K562 (cell line): ENCODE data around the gene KIFAP3. TPM values are rescaled to one million over a fixed set of nuclear protein-coding genes. Genes with fewer than 3 reads are reported as not detected.

Experiments used
- ATAC-seq: fragments of 200-7000 bp; cut with Tn5 transposase; 3 replicates; pipeline ENCODE4 v1.9.1; 2020; ENCODE audit warnings: moderate library complexity
- BruUV-seq: library from RNA; stranded (reverse); fragments of 400-500 nt; replicated peaks from 2 replicates; lab custom pipeline; 2021; lab: Mats Ljungman, UMichigan
- CTCF ChIA-PET: fragments of 300-600 bp; formaldehyde crosslinking; extraction: SDS; loops from one replicate; lab custom pipeline; 2021; ENCODE audit warnings: low intra/inter-chr PET ratio; lab: Yijun Ruan, JAX
- POLR2A ChIA-PET: fragments of 300-600, 350-650 bp; sonication (Branson Sonifier 250); formaldehyde crosslinking; extraction: SDS; loops from one replicate; lab custom pipeline; 2021; ENCODE audit warnings: antibody characterized with exemption, inconsistent platforms; lab: Yijun Ruan, JAX
- DNase-seq, 4 experiments: peaks; one replicate each; pipeline versions ENCODE4 v3.0.0 to v3.0.0-alpha.2; 2011 to 2018; ENCODE audit warnings: low spot score in 3 of 4, mixed read lengths in 3 of 4; ENCODE audit errors: extremely low read depth in 1 of 4
- FAIRE-seq: peaks from 2 replicates; lab custom pipeline; 2011; peaks lifted over from hg19 to GRCh38; lab: Jason Lieb, UNC
- H2AFZ ChIP-seq: 2 replicates; pipeline ENCODE4 v1.6.0; 2011; ENCODE audit warnings: low read depth, low read length, control low read depth, inconsistent platforms
- H3K27ac ChIP-seq: fragments of 200-600 bp; 3 replicates; pipeline ENCODE4 v1.8.0; 2011; ENCODE audit warnings: low read depth, mild to moderate bottlenecking, control low read depth, inconsistent platforms, low read length, moderate library complexity, mixed read lengths; ENCODE audit errors: extremely low read depth
- H3K27me3 ChIP-seq, 2 experiments: fragments of 300-600 bp in 1 of 2; 2 replicates in 1 of 2; 3 replicates in 1 of 2; pipeline versions ENCODE4 v1.6.0 to v1.8.0; 2011; ENCODE audit warnings: inconsistent platforms in 2 of 2, low read length in 2 of 2, mild to moderate bottlenecking in 1 of 2, mixed read lengths in 1 of 2, moderate library complexity in 1 of 2; ENCODE audit not compliant: control insufficient read depth in 2 of 2, insufficient read depth in 2 of 2
- H3K36me3 ChIP-seq: fragments of 300-600 bp; 3 replicates; pipeline ENCODE4 v1.8.0; 2011; ENCODE audit warnings: mild to moderate bottlenecking, low read length, inconsistent platforms; ENCODE audit not compliant: control insufficient read depth, insufficient read depth
- H3K4me1 ChIP-seq, 2 experiments: fragments of 200-600 bp in 1 of 2; replicated peaks in 1 of 2; 2 replicates in 1 of 2; 3 replicates in 1 of 2; pipeline versions ENCODE4 v1.5.1 to v1.8.0; 2011; ENCODE audit warnings: inconsistent platforms in 2 of 2, low read length in 2 of 2, mild to moderate bottlenecking in 1 of 2, mixed read lengths in 1 of 2, moderate library complexity in 1 of 2; ENCODE audit not compliant: control insufficient read depth in 2 of 2, insufficient read depth in 2 of 2
- H3K4me2 ChIP-seq: 2 replicates; pipeline ENCODE4 v1.6.1; 2011; ENCODE audit warnings: low read length, control low read depth, inconsistent platforms, mixed read lengths; ENCODE audit not compliant: insufficient read depth
- H3K4me3 ChIP-seq: fragments of 200-600 bp; sonication (generic), shearing (Covaris generic); 2 replicates; pipeline ENCODE4 v1.5.1; 2016; ENCODE audit warnings: control low read depth, inconsistent platforms
- H3K79me2 ChIP-seq: fragments of 200-600 bp; 3 replicates; pipeline ENCODE4 v1.8.0; 2011; ENCODE audit warnings: low read length, inconsistent platforms; ENCODE audit not compliant: control insufficient read depth, insufficient read depth
- H3K9ac ChIP-seq, 2 experiments: 2 replicates each; pipeline versions ENCODE4 v1.6.0 to v1.6.1; 2011; ENCODE audit warnings: low read depth in 2 of 2, low read length in 2 of 2, control low read depth in 1 of 2, inconsistent platforms in 1 of 2, mild to moderate bottlenecking in 1 of 2, mixed read lengths in 1 of 2; ENCODE audit not compliant: insufficient read depth in 1 of 2
- H3K9me1 ChIP-seq: one replicate; pipeline ENCODE4 v1.6.0; 2011; ENCODE audit warnings: inconsistent platforms, mild to moderate bottlenecking, low read length, moderate library complexity; ENCODE audit not compliant: control insufficient read depth, insufficient read depth
- H3K9me3 ChIP-seq: replicated peaks from 2 replicates; pipeline ENCODE4 v1.5.1; 2011; ENCODE audit warnings: low read depth, low read length, inconsistent platforms; ENCODE audit not compliant: control insufficient read depth, insufficient read depth
- H4K20me1 ChIP-seq: replicated peaks from 2 replicates; pipeline ENCODE4 v1.6.1; 2011; ENCODE audit warnings: low read length, inconsistent platforms, mixed read lengths; ENCODE audit not compliant: control insufficient read depth, insufficient read depth
- ETV1 ChIP-seq: fragments of 450-650 bp; conservative IDR thresholded peaks from 2 replicates; pipeline ENCODE4 v1.6.1; 2016; ENCODE audit warnings: missing genetic modification characterization, control low read depth, low read depth, missing compliant biosample characterization
- GATAD2A ChIP-seq: fragments of 450-650 bp; IDR thresholded peaks from 2 replicates; pipeline ENCODE4 v1.6.1; 2017
- GMEB1 ChIP-seq: fragments of 250-450 bp; sonication (Bioruptor Pico); IDR thresholded peaks from 2 replicates; pipeline ENCODE4 v1.4.0; 2020; ENCODE audit warnings: mild to moderate bottlenecking
- HLTF ChIP-seq: fragments of 450-650 bp; IDR thresholded peaks from 2 replicates; pipeline ENCODE4 v1.6.1; 2016
- MLX ChIP-seq, 2 experiments: fragments of 450-650 bp in 1 of 2; sonication (generic) in 1 of 2; formaldehyde crosslinking; conservative IDR thresholded peaks; 2 replicates each; pipeline versions ENCODE4 v1.4.0 to v1.8.1; 2020 to 2022; ENCODE audit warnings: mild to moderate bottlenecking in 1 of 2, missing genetic modification reagents in 1 of 2
- NCOA1 ChIP-seq: fragments of 450-650 bp; IDR thresholded peaks from 2 replicates; pipeline ENCODE4 v1.6.1; 2016; ENCODE audit warnings: low read depth
- NR2C2 ChIP-seq, 2 experiments: fragments of 200-800 bp in 1 of 2; sonication (Bioruptor generic) in 1 of 2; sonication (generic) in 1 of 2; formaldehyde crosslinking in 1 of 2; IDR thresholded peaks; 2 replicates each; pipeline versions ENCODE4 v1.6.1 to v1.8.0; 2016 to 2022; ENCODE audit warnings: mild to moderate bottlenecking in 1 of 2, missing compliant biosample characterization in 1 of 2, missing genetic modification characterization in 1 of 2, missing genetic modification reagents in 1 of 2
- PREB ChIP-seq: sonication (generic); formaldehyde crosslinking; IDR thresholded peaks from 2 replicates; pipeline ENCODE4 v1.8.1; 2023; ENCODE audit warnings: mild to moderate bottlenecking, missing genetic modification reagents
- SIN3A ChIP-seq, 2 experiments: fragments of 150-350 bp in 1 of 2; IDR thresholded peaks; 2 replicates each; pipeline ENCODE4 v1.6.1; 2011 to 2016; ENCODE audit warnings: borderline replicate concordance in 2 of 2, low read depth in 2 of 2, low read length in 2 of 2, mild to moderate bottlenecking in 2 of 2, moderate library complexity in 2 of 2; ENCODE audit not compliant: control insufficient read depth in 1 of 2
- SLC30A9 ChIP-seq: fragments of 250-450 bp; sonication (Bioruptor Pico); IDR thresholded peaks from 2 replicates; pipeline ENCODE4 v1.8.0; 2022; ENCODE audit warnings: mild to moderate bottlenecking, moderate library complexity
- SRSF9 ChIP-seq: fragments of 200-400 bp; formaldehyde crosslinking; IDR thresholded peaks from 2 replicates; pipeline ENCODE4 v1.6.1; 2017; ENCODE audit warnings: low read depth, low read length, borderline replicate concordance
- STAT5B ChIP-seq: fragments of 250-450 bp; sonication (Bioruptor Pico); IDR thresholded peaks from 2 replicates; pipeline ENCODE4 v1.8.0; 2021; ENCODE audit warnings: mild to moderate bottlenecking, inconsistent platforms
- ZKSCAN1 ChIP-seq: fragments of 150-350 bp; IDR thresholded peaks from 2 replicates; pipeline ENCODE4 v1.6.1; 2016; ENCODE audit warnings: low read depth, low read length
- ZNF197 ChIP-seq: fragments of 200-800 bp; sonication (Bioruptor generic); IDR thresholded peaks from 2 replicates; pipeline ENCODE4 v1.6.1; 2016; ENCODE audit warnings: low read depth, missing genetic modification characterization, missing compliant biosample characterization
- ZNF253 ChIP-seq: fragments of 250-450 bp; sonication (Bioruptor Pico); conservative IDR thresholded peaks from 2 replicates; pipeline ENCODE4 v1.6.1; 2021; ENCODE audit warnings: mild to moderate bottlenecking
- ZNF274 ChIP-seq: IDR thresholded peaks from 2 replicates; pipeline ENCODE4 v1.6.1; 2011; ENCODE audit warnings: low read depth, mild to moderate bottlenecking, low read length, moderate library complexity, borderline replicate concordance
- ZNF780A ChIP-seq: fragments of 250-450 bp; sonication (Bioruptor Pico); IDR thresholded peaks from 2 replicates; pipeline ENCODE4 v1.5.0; 2021; ENCODE audit warnings: mild to moderate bottlenecking
- ZZZ3 ChIP-seq: fragments of 450-650 bp; IDR thresholded peaks from 2 replicates; pipeline ENCODE4 v1.6.1; 2016; ENCODE audit warnings: antibody characterized with exemption, mild to moderate bottlenecking, moderate library complexity
- WGBS: fragments of 100-300 bp; shearing (Covaris generic); methylation state at CpG from one replicate; pipeline ENCODE4 v1.1.6; 2016; ENCODE audit warnings: low coverage, mixed read lengths; ENCODE audit not compliant: insufficient coverage; ENCODE audit errors: missing lambda C conversion rate; 5-methylcytosine and 5-hydroxymethylcytosine counted together
- in situ Hi-C: fragments of 300-500 bp; cut with MboI; formaldehyde crosslinking; loops from 4 replicates; pipeline ENCODE4 v1.15.0; 2018; ENCODE audit warnings: inconsistent platforms, mixed read lengths
- intact Hi-C: fragments of 100-400 bp; cut with micrococcal nuclease; formaldehyde crosslinking; loops from 2 replicates; pipeline ENCODE4 v1.14.2; 2022
- polyA plus RNA-seq, 8 experiments: library from polyadenylated mRNA; depleted of rRNA in 4 of 8; stranded (reverse) in 5 of 8; unstranded in 3 of 8; fragments of >200 nt; fragmentation: Nextera tagmentation in 2 of 8; fragmentation: Illumina TruSeq in 1 of 8; extraction: Ambion mirVana in 2 of 8; extraction: Trizol in 1 of 8; gene quantifications; 2 replicates each; pipeline versions ENCODE4 v1.2.1 to v1.2.3, GENCODE V29; 2011 to 2014; ENCODE audit warnings: inconsistent platforms in 1 of 8, missing spikeins in 1 of 8
- total RNA-seq, 7 experiments: library from RNA; depleted of rRNA in 6 of 7; stranded (reverse); fragments of >200 nt in 6 of 7; fragmentation: Illumina TruSeq in 2 of 7; extraction: Trizol in 2 of 7; gene quantifications; 2 replicates each; pipeline versions ENCODE4 v1.2.1 to v1.2.3, GENCODE V29; 2011 to 2021; ENCODE audit warnings: low replicate concordance in 1 of 7

KIFAP3 gene
- total and polyA plus RNA-seq, 9 of the 15 experiments (the other 6 are each of a cell fraction or from before 2014, with no cell fraction given): 8.8 to 17.5 (median 11.8) TPM

- TF ChIP-seq SRSF9: no peak
These were observed 9.7 kb downstream of the KIFAP3 start (continued) for GRCh38 chr1:170064821-170065220.

- H3K79me2 ChIP-seq: no peaks in the 10 kb centered on the region
- 47% methylated on average over 5 of the region's 5 CpGs for WGBS
- no peak overlapping the region for H3K4me2 ChIP-seq
- intact Hi-C loops (no loop called here), in situ Hi-C loops (no loop called here)
- no peak overlapping the region for H3K4me3 ChIP-seq
- no TSS peak for BruUV-seq
- ChIA-PET POLR2A (interaction anchor here (0.8 kb wide), 1 partner anchor 92 kb away, joined by 3 read pairs; no protein-coding TSS in a partner anchor), CTCF (no interaction called here)
- DNase-seq: peak in 2 of 4 experiments; percentile 13 to 58
- no peak overlapping the region for H3K27ac ChIP-seq
- peak; percentile 71 for ATAC-seq
- no peaks in the 10 kb centered on the region for H3K9me1 ChIP-seq
- H3K9me3 ChIP-seq: no peaks in the 10 kb centered on the region
- H3K27me3 ChIP-seq: no peaks in the 10 kb centered on the region
- no peaks in the 10 kb centered on the region for H4K20me1 ChIP-seq
- H3K4me1 ChIP-seq: peaks cover 0 to 14% of the 10 kb centered on the region in 2 experiments; a peak in 2 of 5 replicates
- no peaks in the 10 kb centered on the region for H3K36me3 ChIP-seq
- H3K9ac ChIP-seq: no peak overlapping the region
- peak; percentile 75 for FAIRE-seq
- no peak overlapping the region for H2AFZ ChIP-seq
- TF ChIP-seq ZZZ3: no peak
- no peak for TF ChIP-seq GMEB1
- TF ChIP-seq PREB (CRISPR knock-in tag): no peak
- no peak for TF ChIP-seq ZNF197
- no peak for TF ChIP-seq ZNF253 (CRISPR knock-in tag)
- no peak for TF ChIP-seq ZNF780A (CRISPR knock-in tag)
- TF ChIP-seq ZNF274: no peak
- TF ChIP-seq SIN3A (IDR thresholded peaks at IDR 0.05; ENCODE audit: borderline replicate concordance in 2 of 2, control insufficient read depth in 1 of 2, low read depth in 2 of 2, low read length in 2 of 2): no peak
- no peak for TF ChIP-seq GATAD2A
- 0 out of 2 replicates have a peak, but pooled peaks have one; percentile 31 for TF ChIP-seq ETV1 (tag)
- TF ChIP-seq HLTF: no peak
- no peak for TF ChIP-seq NCOA1
- no peak for TF ChIP-seq STAT5B (CRISPR knock-in tag)
- TF ChIP-seq SLC30A9 (CRISPR knock-in tag): no peak
- TF ChIP-seq MLX (CRISPR knock-in tag; conservative IDR thresholded peaks at IDR 0.05): no peak
- TF ChIP-seq ZKSCAN1: no peak
- no peak for TF ChIP-seq NR2C2 (CRISPR knock-in tag; IDR thresholded peaks at IDR 0.05)
- TF ChIP-seq NR2C2 (tag; IDR thresholded peaks at IDR 0.05): no peak
These were observed 11.2 kb downstream of the KIFAP3 start for GRCh38 chr1:170063109-170063826.
